Embryonic facial prominence (tissue), 1 donor: ENCODE data around the gene ATP8A2.

ENCODE experiments used
- DNase-seq: peaks from one replicate; pipeline ENCODE4 v3.0.0-alpha.2; 2016; ENCODE audit errors: extremely low spot score

The ATP8A2 gene

GRCh38 chr13:25882466-25883357 lies 510.9 kb downstream of the ATP8A2 start:
- no peak for DNase-seq

DNA sequence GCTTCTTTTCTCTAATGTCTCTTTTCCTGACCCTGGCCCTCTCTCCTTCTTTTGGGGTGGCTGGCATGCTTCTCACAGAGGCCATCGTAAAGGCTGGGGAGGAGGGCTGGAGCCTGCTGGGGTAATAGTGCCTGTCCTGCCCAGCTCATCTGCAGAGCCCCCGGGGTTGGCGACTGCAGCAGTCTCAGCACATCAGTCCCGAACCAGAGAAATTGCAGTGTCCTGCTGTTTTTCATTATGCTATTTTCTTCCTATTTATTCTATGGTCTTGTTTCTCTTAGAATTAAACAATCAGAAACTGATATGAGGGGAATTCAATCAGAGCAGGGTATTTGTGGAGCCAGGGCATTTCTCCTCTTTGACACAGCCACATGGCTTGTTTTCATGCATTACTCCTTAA lies 513.6 kb downstream of the ATP8A2 start:
- no peak for DNase-seq

DNA sequence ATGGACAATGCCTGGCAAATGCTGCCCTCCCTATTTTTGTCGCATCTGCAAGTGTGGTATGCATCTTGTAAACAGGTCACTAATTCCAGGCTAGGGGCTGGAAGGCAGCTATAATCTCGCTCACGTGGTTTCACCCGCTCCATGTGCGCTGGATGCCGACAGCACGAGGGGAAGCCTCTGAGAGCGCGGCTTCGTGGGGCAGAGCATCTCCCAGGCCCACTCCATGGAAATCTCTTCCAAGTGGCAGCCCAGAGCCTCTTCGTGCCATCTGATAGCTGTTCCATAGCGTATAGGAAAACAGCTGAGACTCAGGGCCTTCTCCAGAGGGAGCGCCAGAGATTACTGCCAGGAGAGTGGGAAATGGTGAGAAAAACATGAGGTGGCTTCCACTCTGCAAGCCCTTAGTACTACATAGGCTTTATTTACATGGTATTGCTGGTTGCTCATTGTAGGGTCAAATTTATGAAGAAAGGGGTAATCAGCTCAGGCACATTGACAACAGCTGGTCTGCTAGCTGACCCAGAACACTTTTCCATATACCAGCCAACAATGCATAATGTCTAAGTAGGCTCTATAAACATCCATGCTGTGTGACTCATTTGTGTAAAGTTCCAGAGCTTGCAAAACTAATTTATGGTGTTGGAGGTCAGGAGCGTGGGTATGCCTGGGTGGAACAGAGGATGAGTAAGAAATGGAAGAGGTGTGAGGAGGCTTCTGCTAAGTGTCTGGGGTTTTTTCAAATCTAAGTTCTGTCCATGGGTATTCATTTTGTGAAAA lies 514.9 kb downstream of the ATP8A2 start:
- DNase-seq: no peak

GRCh38 chr13:25887962-25888655 lies 516.3 kb downstream of the ATP8A2 start:
- no peak for DNase-seq

DNA sequence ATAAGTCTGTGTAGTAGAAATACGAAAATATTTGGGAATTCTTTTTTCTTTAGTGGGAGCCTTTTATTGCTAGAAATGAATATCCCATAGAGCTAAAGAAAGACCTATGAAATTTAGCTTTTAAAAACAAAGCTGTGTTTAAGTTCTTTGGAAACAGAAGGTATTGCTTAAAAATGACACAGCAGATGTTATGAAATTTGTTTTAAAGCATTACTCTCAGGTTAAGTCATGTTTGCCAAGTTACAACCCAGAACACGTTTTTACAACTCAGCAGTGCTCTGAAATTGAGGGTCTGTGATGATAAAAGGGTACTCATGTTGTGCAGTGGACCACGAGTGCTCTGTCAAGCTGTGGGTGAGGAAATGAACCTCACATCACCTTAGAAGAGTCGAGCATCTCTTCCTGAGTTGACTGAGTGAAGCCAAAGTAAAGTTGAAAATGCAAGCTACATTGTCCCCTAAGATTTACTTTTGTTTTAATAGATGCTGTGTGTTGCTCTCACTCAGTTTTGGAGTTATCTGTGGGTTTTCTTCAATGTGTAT lies 519.0 kb downstream of the ATP8A2 start:
- DNase-seq: no peak

- no peak for DNase-seq
Measured at GRCh38 chr13:25898991-25899390, 527.2 kb downstream of the ATP8A2 start.

DNA sequence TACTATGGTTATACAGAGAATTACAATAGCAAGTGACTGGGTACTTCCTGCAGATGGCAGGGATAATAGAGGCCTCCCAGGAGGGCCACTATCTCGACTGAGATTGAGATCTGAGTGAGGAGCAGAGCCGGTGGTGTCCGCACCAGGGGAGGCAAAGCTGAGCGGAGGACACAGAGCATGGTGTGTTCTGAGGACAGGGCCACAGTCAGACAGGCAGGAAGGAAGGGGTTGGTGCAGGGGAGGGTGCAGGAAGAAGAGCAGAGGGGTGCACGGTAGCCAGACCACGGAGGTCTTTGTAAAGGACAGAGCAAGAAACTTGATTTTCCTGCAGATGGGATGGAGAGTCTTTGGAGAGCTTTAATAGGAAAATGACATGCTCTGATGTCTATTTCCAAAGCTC lies 527.7 kb downstream of the ATP8A2 start:
- DNase-seq: no peak

GRCh38 chr13:25899952-25900351 lies 528.2 kb downstream of the ATP8A2 start:
- no peak for DNase-seq

GRCh38 chr13:25901460-25902376 lies 529.9 kb downstream of the ATP8A2 start:
- no peak for DNase-seq

DNA sequence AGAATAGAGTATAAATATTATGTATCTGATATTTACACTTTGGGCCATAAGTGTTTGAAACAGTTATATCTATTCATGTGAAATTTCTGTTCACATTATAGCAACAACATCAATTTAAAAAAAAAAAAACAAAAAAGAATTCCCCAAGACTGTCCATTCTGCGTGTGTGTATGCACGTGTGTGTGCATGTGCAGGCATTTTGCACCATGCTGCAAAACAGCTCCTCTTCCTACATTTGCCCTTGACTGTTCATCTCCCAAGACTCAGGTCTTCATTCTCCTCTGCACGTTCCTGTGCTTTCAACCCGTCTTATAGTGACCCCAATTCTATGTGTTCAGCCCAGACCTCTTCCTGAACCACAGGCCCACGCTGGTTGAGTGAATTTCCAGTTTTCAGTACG lies 530.7 kb downstream of the ATP8A2 start:
- no peak for DNase-seq

- no peak for DNase-seq
Measured at GRCh38 chr13:25902891-25903341, 531.1 kb downstream of the ATP8A2 start.

- DNase-seq: no peak
Measured at GRCh38 chr13:25904830-25905229, 533.1 kb downstream of the ATP8A2 start.

DNA sequence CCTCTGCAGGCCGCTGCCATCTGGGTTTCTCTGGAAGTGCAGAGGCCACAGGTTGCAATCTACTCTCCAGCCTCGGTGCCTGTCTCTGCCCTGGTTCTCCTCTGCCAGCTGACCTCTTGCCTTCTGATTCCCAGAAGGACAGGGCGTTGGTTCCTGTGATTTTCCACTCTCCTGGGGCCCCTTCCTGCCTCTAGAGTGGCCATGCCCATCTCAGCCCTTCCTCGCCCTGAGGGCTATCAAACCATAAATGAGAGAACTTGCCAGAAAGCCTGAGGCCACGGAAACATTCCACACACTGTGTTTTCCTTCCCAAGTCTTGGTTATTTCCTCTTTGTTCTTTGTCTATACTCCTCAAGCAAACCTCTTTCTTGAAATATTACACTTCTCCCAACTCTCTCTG lies 533.8 kb downstream of the ATP8A2 start:
- no peak for DNase-seq

DNA sequence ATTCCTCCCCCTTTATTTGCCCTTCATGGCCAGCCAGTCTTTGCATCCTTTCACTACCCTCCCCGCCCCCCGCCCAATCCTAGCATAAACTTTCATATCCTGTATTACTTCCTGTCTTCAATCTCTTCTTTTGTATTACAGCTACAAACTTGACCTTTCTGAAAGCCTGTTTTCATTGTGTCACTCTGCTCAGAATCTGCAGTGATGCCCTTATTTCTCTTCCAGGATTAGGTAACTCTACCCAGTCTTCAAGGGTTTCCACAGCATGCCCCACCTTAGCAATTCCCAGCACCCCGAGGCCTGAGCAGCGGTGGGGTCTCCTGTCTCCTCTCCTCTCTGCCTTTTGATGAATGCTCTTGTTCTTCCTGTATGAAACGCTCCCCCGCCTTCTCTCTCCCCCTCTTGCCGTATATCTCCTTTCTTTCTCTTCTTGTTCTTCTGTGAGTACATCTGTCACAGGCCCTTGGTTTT lies 534.5 kb downstream of the ATP8A2 start:
- no peak for DNase-seq

DNA sequence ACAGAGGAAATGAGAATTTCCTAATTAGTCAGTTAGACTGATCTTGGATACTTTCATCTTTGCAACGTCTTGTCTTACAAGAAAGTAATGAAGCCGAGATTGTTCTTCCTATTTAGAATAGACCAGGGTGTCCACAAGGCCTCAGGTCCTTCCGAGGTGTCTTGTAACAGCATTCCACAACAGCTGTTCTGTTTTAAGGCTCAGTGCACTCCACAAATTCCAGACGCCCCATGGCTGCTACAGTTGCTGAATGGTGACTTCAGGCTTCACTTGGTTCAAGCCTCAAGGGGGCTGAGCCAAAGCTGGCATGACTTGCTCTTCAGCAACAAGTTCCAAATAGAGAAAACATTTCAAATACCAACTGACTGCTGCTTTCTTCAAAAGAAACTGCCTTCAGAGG lies 536.6 kb downstream of the ATP8A2 start:
- DNase-seq: no peak

DNA sequence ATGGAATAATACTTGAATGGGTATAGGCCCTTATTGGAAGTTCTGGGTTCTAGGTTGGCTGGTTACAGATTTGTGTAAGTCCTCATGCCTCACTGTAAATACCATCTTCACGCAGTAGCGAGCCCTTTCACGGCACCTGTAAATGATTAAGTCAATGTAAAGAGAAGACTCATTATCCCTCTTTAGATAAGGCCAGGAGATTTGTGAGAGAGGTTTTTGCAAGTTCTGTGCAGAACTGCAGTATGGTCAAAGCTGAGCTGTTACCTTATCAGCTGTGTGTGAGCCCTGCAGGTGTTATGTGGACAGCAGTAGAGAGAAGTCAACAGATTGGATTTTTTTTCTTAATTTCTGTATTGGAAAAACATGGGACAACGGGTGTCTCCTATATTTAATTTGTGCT lies 538.5 kb downstream of the ATP8A2 start:
- no peak for DNase-seq

DNA sequence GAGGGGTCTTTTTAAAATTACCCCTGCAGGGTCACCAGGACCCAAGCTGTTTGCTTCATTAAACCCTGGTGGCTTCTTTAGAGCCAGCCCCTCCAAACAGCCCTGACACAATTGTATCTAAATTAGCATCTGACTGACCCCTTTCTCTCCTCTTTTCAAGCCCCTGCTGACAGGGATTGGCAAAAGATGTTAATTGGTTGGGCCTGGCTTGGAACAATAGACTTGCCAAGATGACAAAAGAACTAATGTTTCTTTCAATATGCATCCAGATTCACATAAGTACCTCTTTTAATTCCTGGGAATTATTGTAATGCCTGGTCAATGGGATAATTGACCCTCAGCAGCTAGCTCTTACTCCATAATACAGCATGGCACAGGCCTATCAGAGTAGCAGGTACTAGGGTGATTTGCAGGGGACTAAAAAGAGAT lies 539.2 kb downstream of the ATP8A2 start:
- no peak for DNase-seq

DNA sequence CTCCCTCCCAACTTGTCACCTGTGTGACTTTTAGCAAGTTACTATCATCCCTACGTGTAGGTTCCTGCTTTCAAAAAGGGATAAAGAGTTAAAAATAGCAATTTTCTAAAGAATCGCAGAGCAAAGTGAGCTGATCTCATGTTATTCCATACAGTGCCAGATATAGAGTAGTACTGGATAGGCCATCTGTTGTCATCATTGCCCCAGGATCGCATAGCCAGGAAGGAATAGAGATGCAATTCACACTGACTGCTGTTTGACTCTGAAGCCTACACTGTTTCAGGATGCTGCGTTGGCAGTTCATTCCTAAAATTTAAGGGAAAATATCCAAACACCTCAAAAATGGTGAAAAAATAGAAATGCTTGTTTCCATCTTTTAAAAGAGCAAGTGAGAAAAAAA lies 541.2 kb downstream of the ATP8A2 start:
- DNase-seq: no peak

DNA sequence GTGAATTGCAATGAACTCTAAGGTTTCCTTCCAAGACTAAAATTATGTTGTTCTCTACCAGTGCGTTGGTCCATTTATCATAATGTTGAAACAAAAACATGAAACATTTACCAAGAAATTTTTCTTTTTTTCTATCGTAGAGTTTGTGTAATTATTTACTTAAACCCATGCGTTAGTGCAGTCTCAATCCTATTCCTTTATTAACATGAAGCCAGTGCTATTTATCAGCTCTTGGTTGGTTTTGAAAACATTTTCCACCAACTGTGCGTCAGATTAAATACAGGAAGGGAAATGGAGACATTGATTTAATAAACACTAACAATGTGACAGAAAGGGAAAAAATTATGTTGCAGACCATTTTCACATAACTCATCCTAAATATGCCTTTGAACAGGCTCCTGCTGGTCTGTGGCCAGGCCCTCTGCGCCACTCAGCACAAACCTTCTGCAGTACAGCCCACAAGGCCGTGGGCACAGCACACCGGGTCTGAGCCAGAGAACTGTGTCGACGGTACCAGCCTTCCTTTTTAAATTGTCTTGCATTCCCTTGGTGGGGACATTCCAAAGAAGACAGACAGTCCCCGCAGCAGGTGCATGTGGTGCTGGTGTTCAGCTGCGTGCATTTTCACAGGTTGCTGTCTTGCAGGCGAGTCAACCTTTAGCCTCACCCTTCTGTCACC lies 544.2 kb downstream of the ATP8A2 start:
- no peak for DNase-seq

DNA sequence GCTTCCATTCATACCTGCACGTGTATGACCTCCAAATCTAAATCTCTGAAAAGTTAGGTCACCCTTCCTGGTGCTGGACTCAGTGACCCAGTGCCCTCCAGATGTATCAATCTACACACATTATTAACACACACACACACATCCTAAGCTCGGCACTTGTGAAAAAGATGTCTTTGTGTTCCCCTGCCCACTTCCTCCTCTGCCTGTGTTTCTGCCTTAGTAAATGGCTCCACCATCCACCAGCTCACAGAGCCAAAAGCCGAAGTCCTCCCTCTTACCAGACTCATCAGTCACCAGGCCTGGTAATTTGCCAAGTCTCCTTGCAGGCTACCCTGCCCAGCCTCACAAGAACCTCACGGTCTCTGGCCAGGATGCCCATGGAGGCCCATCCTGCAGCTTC lies 548.5 kb downstream of the ATP8A2 start:
- no peak for DNase-seq
